HuH-7.5 (cell line): Measurements from ENCODE around the gene C9orf57.
"Not testable (repeated sequence)": the region's sequence is repeated elsewhere in the genome, so short reads cannot be mapped to it uniquely, and the experiment has no call there.

Experiments used
- DNase-seq: peaks from one replicate; pipeline ENCODE4 v3.0.0; 2011; ENCODE audit warnings: low spot score

C9orf57 gene

DNA sequence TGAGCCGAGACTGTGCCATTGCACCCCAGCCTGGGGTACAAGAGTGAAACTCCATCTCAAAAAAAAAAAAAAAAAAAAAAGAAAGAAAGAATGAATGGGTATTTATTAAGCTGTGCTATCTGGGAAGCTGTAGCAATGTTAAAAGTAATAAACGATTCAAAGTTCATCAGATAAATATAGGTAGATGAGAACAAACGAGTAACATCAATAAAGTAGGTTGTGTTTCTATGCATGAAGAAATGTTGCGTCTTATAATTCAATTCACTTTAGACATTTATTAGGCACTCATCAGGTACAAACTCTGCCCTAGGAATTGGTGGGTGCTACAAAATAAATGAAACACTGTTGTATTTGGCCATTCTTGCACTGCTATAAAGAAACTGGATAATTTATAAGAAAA lies 36.8 kb downstream of the C9orf57 start:
- no peak for DNase-seq

DNA sequence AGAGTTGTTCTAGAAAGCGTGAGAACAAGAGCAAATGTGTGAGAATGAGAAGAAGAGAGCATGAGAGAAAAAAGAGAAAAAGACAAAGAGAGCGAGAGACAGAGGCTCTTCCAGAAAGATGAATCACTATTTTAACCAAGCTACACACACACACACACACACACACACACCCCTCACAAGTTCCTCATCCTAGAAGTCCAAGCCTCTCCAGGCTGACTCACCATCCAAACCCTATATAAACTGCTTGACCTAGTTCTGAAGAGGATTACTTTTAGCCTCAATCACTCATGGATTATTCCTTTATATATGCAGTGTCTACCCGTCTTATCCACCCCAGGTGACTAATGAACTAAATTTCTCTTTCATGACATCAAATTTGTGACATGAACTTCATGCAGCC lies 37.6 kb downstream of the C9orf57 start:
- DNase-seq = no peak

DNA sequence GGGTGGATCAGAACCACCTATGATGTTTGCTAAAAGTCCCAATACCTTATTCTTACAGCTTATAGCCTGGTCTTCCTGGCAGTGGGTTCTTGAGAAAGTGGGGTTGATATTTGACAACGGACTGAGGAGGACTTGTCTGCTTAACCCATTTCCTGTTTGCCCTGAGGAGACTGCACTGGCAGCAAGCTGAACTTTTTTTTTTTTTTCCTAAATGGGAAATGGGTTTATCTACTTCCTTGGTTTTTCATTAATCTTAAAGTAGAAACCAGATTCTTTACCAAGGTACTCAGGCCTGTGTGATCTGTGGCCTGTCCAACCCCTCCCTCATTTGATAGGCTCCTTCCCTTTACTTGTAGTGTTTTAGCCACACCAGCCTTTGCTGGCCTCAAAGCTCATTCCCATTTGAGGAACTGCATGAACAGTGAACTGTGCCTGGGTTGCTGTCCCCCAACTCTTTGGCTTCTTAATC lies 47.1 kb downstream of the C9orf57 start:
- no peak for DNase-seq

DNA sequence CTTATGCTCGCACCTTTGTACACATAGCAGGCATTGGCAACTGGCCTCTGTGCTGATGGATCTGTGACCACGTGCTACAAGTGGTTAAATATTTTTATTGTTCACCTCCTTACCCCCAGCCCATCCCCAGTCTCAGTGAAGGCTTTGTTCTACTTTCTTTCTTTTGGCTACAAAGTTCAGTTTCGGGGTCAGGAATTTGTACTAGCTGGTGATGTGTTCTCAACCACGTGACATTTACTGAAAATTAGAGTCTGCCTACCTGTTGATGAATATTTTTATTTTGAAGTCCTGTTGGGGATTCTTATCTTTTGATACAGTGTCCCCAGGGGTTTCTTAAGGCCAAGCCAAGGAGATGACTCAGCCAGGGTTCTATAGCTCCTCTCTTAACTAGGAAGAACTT lies 47.8 kb downstream of the C9orf57 start:
- no peak for DNase-seq

DNA sequence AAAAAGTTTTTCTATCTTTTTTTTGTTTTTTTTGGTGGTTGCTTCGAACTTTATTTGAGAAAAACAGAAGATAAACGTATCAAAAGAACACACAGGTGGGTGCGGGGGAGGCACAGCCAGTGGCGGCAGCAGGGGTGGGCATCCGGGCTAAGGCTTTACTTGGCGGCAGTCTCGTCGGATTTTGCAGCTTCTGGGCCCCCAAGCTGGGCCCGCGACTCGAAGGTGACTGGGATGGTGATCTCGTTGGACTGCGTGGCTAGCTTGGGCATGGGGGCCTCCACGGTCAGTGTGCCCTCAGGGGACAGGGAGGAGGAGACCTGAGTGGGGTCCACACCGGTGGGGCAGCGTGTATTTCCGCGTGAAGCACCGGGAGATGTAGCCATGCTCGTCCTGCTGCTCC lies 52.7 kb downstream of the C9orf57 start:
- DNase-seq = not testable (repeated sequence)

DNA sequence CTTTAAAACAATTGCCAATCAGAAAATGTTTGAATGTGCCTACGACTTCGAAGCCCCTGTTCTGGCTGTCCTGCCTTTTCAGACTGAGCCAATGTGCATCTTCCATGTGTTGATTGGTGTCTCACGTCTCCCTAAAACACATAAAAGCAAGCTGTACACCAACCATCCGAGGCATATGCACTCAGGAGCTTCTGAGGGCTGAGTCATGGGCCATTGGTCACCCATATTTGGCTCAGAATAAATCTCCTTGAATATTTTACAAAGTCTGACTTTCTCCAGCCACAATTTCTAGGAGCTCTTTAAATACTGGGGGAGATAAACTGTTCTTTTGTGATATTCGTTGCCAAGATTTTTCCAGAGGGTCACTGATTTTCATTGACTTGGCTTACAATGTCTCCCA lies 53.9 kb downstream of the C9orf57 start:
- DNase-seq = no peak

DNA sequence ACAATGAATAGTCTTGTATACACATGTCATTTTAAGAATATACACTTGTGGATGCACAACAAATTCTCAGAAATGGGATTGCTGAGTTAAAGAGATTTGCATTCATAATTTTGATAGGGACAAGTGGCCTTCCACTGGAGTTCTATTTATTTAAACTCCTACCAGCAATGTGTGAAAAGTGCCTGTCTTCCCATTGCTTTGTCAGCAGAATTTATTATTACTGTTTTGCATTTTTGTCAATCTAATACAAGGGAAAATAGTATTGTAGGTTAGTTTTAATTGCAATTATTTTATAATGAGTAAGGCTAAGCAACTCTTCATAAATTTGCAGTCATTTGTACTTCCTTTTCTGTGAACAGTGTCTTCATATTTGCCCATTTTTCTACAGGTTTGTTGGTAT lies 55.0 kb downstream of the C9orf57 start:
- DNase-seq = no peak
